Measurements from ENCODE around the gene SH3BP2. TPM values are rescaled to one million over a fixed set of nuclear protein-coding genes. Genes with fewer than 3 reads are reported as not detected.

The SH3BP2 gene
- total RNA-seq, 1 donor from 2014 or later = 70.8 TPM

GRCh38 chr4:2787230-2788100, 5.4 kb upstream of the SH3BP2 start:
- no peaks in the 10 kb centered on the region for H3K36me3 Mint-ChIP-seq (ENCODE audit: insufficient read depth)
- H3K9me3 Mint-ChIP-seq (ENCODE audit: low read depth) = no peaks in the 10 kb centered on the region
- no peak for DNase-seq (ENCODE audit: low spot score, unreplicated experiment)
- no peak overlapping the region for H3K27ac Mint-ChIP-seq
- no peak overlapping the region for H3K4me3 Mint-ChIP-seq (ENCODE audit: low read depth)
- H3K4me1 Mint-ChIP-seq (ENCODE audit: low read depth) = peaks cover 2% of the 10 kb centered on the region
- TF ChIP-seq CTCF (IDR thresholded peaks at IDR 0.05; ENCODE audit: unreplicated experiment) = no peak
- peaks cover 18% of the 10 kb centered on the region for H3K27me3 Mint-ChIP-seq

- Mint-ChIP-seq H3K4me3 (ENCODE audit: low read depth) (no peak overlapping the region), H3K9me3 (ENCODE audit: low read depth) (no peaks in the 10 kb centered on the region), H3K27me3 (peaks cover 18% of the 10 kb centered on the region), H3K4me1 (ENCODE audit: low read depth) (no peaks in the 10 kb centered on the region), H3K27ac (no peak overlapping the region), H3K36me3 (ENCODE audit: insufficient read depth) (no peaks in the 10 kb centered on the region)
- DNase-seq (ENCODE audit: low spot score, unreplicated experiment) = no peak
- TF ChIP-seq CTCF (IDR thresholded peaks at IDR 0.05; ENCODE audit: unreplicated experiment) = no peak
These were observed 4.8 kb upstream of the SH3BP2 start for GRCh38 chr4:2788101-2788500.

GRCh38 chr4:2788532-2789103, 4.3 kb upstream of the SH3BP2 start:
- no peaks in the 10 kb centered on the region for H3K36me3 Mint-ChIP-seq (ENCODE audit: insufficient read depth)
- H3K4me3 Mint-ChIP-seq (ENCODE audit: low read depth) = no peak overlapping the region
- TF ChIP-seq CTCF (IDR thresholded peaks at IDR 0.05; ENCODE audit: unreplicated experiment) = no peak
- no peaks in the 10 kb centered on the region for H3K4me1 Mint-ChIP-seq (ENCODE audit: low read depth)
- DNase-seq (ENCODE audit: low spot score, unreplicated experiment) = no peak
- H3K9me3 Mint-ChIP-seq (ENCODE audit: low read depth) = no peaks in the 10 kb centered on the region
- no peak overlapping the region for H3K27ac Mint-ChIP-seq
- peaks cover 20% of the 10 kb centered on the region for H3K27me3 Mint-ChIP-seq

- no peak for TF ChIP-seq CTCF (IDR thresholded peaks at IDR 0.05; ENCODE audit: unreplicated experiment)
- peaks cover 27% of the 10 kb centered on the region for H3K27me3 Mint-ChIP-seq
- H3K36me3 Mint-ChIP-seq (ENCODE audit: insufficient read depth) = no peaks in the 10 kb centered on the region
- H3K27ac Mint-ChIP-seq = no peak overlapping the region
- no peak for DNase-seq (ENCODE audit: low spot score, unreplicated experiment)
- no peaks in the 10 kb centered on the region for H3K4me1 Mint-ChIP-seq (ENCODE audit: low read depth)
- no peaks in the 10 kb centered on the region for H3K9me3 Mint-ChIP-seq (ENCODE audit: low read depth)
- H3K4me3 Mint-ChIP-seq (ENCODE audit: low read depth) = no peak overlapping the region
These were observed 3.5 kb upstream of the SH3BP2 start for GRCh38 chr4:2789351-2789750.

GRCh38 chr4:2789793-2790582, 2.9 kb upstream of the SH3BP2 start:
- H3K4me3 Mint-ChIP-seq (ENCODE audit: low read depth) = no peak overlapping the region
- no peaks in the 10 kb centered on the region for H3K4me1 Mint-ChIP-seq (ENCODE audit: low read depth)
- no peaks in the 10 kb centered on the region for H3K36me3 Mint-ChIP-seq (ENCODE audit: insufficient read depth)
- H3K27me3 Mint-ChIP-seq = peaks cover 34% of the 10 kb centered on the region
- H3K9me3 Mint-ChIP-seq (ENCODE audit: low read depth) = no peaks in the 10 kb centered on the region
- no peak for DNase-seq (ENCODE audit: low spot score, unreplicated experiment)
- no peak for TF ChIP-seq CTCF (IDR thresholded peaks at IDR 0.05; ENCODE audit: unreplicated experiment)
- no peak overlapping the region for H3K27ac Mint-ChIP-seq

Measured in progenitor cell of endocrine pancreas (in vitro differentiated cells).